GM12892 (cell line): ENCODE data around the gene GNA12.

Experiments
- POLR2A ChIP-seq: IDR thresholded peaks from 2 replicates; pipeline ENCODE4 v1.6.1; 2011; ENCODE audit warnings: low read depth, low read length, control low read depth
- TAF1 ChIP-seq: IDR thresholded peaks from 2 replicates; pipeline ENCODE4 v1.6.1; 2011; ENCODE audit warnings: low read depth, mild to moderate bottlenecking, control low read depth, low read length, borderline replicate concordance

DNA sequence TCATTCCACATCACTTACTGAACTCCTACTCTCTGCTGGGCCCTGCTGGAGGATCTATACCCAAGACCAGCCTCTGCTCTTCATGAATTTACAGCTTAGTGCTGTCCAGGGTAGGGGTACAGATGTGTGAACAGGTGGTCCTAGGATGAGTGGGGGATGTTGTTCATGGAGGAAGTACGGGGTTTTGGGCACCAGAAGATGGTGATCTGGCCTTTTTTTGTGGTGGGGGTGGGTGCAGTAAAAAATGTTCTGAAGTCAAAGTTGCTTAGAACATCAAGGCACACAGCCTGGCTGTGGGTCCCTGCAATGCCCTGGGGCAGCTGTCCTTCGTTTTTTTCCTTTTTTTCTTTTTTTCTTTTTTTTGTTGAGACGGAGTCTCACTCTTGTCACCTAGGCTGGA is 34.2 kb upstream of the GNA12 start:
- TF ChIP-seq TAF1 (no peak), POLR2A (no peak)
